SH-SY5Y (cell line): ENCODE results near the gene PNPLA2.

Experiments used
- GATA2 ChIP-seq: IDR thresholded peaks from 2 replicates; pipeline ENCODE4 v1.6.1; 2011; ENCODE audit warnings: mild to moderate bottlenecking, low read depth, low read length
- GATA3 ChIP-seq: IDR thresholded peaks from 2 replicates; pipeline ENCODE4 v1.6.1; 2011; ENCODE audit warnings: low read depth, mild to moderate bottlenecking, low read length, moderate library complexity

Gene PNPLA2

GRCh38 chr11:843818-844692 is 25.3 kb downstream of the PNPLA2 start:
- no peak for TF ChIP-seq GATA3
- TF ChIP-seq GATA2: no peak

- TF ChIP-seq GATA2 (no peak), GATA3 (no peak)
Measured at GRCh38 chr11:844693-845644, 26.3 kb downstream of the PNPLA2 start.

GRCh38 chr11:845872-846495 is 27.3 kb downstream of the PNPLA2 start:
- no peak for TF ChIP-seq GATA3
- TF ChIP-seq GATA2: no peak

GRCh38 chr11:846496-847098 is 27.9 kb downstream of the PNPLA2 start:
- TF ChIP-seq GATA3 (no peak), GATA2 (no peak)

GRCh38 chr11:847876-848275 is 29.2 kb downstream of the PNPLA2 start:
- TF ChIP-seq GATA2 (no peak), GATA3 (no peak)

- TF ChIP-seq GATA3 (no peak), GATA2 (no peak)
Measured at GRCh38 chr11:848380-848931, 29.7 kb downstream of the PNPLA2 start.

GRCh38 chr11:849104-849824 is 30.6 kb downstream of the PNPLA2 start:
- no peak for TF ChIP-seq GATA3

GRCh38 chr11:849951-850774 is 31.4 kb downstream of the PNPLA2 start:
- TF ChIP-seq GATA3: no peak
- TF ChIP-seq GATA2: no peak

GRCh38 chr11:850775-851763 is 32.4 kb downstream of the PNPLA2 start:
- TF ChIP-seq GATA2: no peak
- no peak for TF ChIP-seq GATA3

- TF ChIP-seq GATA2: no peak
- TF ChIP-seq GATA3: no peak
Measured at GRCh38 chr11:852762-853161, 34.0 kb downstream of the PNPLA2 start.

GRCh38 chr11:853682-854448 is 35.2 kb downstream of the PNPLA2 start:
- no peak for TF ChIP-seq GATA3
- TF ChIP-seq GATA2: no peak
